A673 (cell line): ENCODE data around the gene ITGAV. TPM values are rescaled to one million over a fixed set of nuclear protein-coding genes. Genes with fewer than 3 reads are reported as not detected.
A peak's percentile ranks its signal among the peaks of the same experiment; 100 is the strongest.

Source experiments
- BruUV-seq: library from RNA; stranded (reverse); fragments of 400-500 nt; replicated peaks from 2 replicates; lab custom pipeline; 2021; lab: Mats Ljungman, UMichigan
- CTCF ChIA-PET: fragments of 300-600 bp; sonication (Branson Sonifier 250); formaldehyde crosslinking; loops from one replicate; lab custom pipeline; 2022; ENCODE audit warnings: antibody characterized with exemption; lab: Charles Lee
- POLR2A ChIA-PET: fragments of 300-600 bp; sonication (Branson Sonifier 250); formaldehyde crosslinking; loops from one replicate; lab custom pipeline; 2022; ENCODE audit warnings: antibody characterized with exemption; ENCODE audit not compliant: low non-redundant PET; lab: Charles Lee
- DNase-seq: peaks from one replicate; pipeline ENCODE4 v3.0.0-alpha.2; 2015; ENCODE audit warnings: low spot score
- H3K27ac ChIP-seq: fragments of 200-600 bp; sonication (generic); 2 replicates; pipeline ENCODE4 v1.5.1; 2016; ENCODE audit warnings: mixed run types, low read depth, mild to moderate bottlenecking, mixed read lengths, antibody characterized with exemption, low read length; ENCODE audit not compliant: poor library complexity, severe bottlenecking
- H3K27me3 ChIP-seq: fragments of 200-600 bp; sonication (generic); replicated peaks from 2 replicates; pipeline ENCODE4 v1.6.1; 2017; ENCODE audit warnings: mixed run types, low read depth, mild to moderate bottlenecking, mixed read lengths, antibody characterized with exemption, low read length; ENCODE audit not compliant: insufficient read depth, poor library complexity
- H3K36me3 ChIP-seq: fragments of 200-600 bp; sonication (generic); 2 replicates; pipeline ENCODE4 v1.6.1; 2016; ENCODE audit warnings: mixed run types, mild to moderate bottlenecking, mixed read lengths, antibody characterized with exemption, low read length; ENCODE audit not compliant: insufficient read depth, poor library complexity, severe bottlenecking
- H3K4me1 ChIP-seq: fragments of 200-600 bp; sonication (generic); 2 replicates; pipeline ENCODE4 v1.6.1; 2017; ENCODE audit warnings: mixed run types, mild to moderate bottlenecking, mixed read lengths, antibody characterized with exemption, low read length; ENCODE audit not compliant: insufficient read depth, poor library complexity, severe bottlenecking
- H3K4me3 ChIP-seq: fragments of 200-600 bp; sonication (generic); 2 replicates; pipeline ENCODE4 v1.5.1; 2016; ENCODE audit warnings: low read depth, mixed run types, mild to moderate bottlenecking, mixed read lengths, low read length; ENCODE audit not compliant: poor library complexity, severe bottlenecking
- H3K9me3 ChIP-seq: fragments of 200-600 bp; sonication (generic); 2 replicates; pipeline ENCODE4 v1.6.1; 2016; ENCODE audit warnings: mixed run types, low read depth, mild to moderate bottlenecking, mixed read lengths, antibody characterized with exemption, low read length; ENCODE audit not compliant: poor library complexity, severe bottlenecking
- EZH2 ChIP-seq: fragments of 200-600 bp; sonication (generic); IDR thresholded peaks from 2 replicates; pipeline ENCODE4 v1.6.1; 2017; ENCODE audit warnings: borderline replicate concordance, low read depth, mild to moderate bottlenecking, mixed read lengths, antibody characterized with exemption, low read length; ENCODE audit not compliant: poor library complexity, severe bottlenecking
- intact Hi-C: fragments of 100-400 bp; cut with micrococcal nuclease; formaldehyde crosslinking; loops from one replicate; pipeline ENCODE4 v1.10.0; 2022; ENCODE audit not compliant: unreplicated experiment
- total RNA-seq: library from RNA; stranded (reverse); gene quantifications from 2 replicates; pipeline ENCODE4 v1.2.3, GENCODE V29; 2021
- TF ChIP-seq, protein P1 (sequence below): fragments of 300-800, 200-600 bp; sonication (generic); conservative IDR thresholded peaks from 2 replicates; pipeline ENCODE4 v1.5.1; 2017; ENCODE audit warnings: low read depth, mild to moderate bottlenecking, antibody characterized with exemption, low read length, moderate library complexity, mixed read lengths

ITGAV gene
- total RNA-seq, 1 experiment from 2014 or later, result 28.4 TPM

- POLR2A ChIA-PET, result no interaction called here
- H3K27ac ChIP-seq, result no peak overlapping the region
- no peak overlapping the region for H3K4me3 ChIP-seq
- intact Hi-C loops, result no loop called here
- TF ChIP-seq EZH2, result no peak
- TF ChIP-seq, protein P1, sequence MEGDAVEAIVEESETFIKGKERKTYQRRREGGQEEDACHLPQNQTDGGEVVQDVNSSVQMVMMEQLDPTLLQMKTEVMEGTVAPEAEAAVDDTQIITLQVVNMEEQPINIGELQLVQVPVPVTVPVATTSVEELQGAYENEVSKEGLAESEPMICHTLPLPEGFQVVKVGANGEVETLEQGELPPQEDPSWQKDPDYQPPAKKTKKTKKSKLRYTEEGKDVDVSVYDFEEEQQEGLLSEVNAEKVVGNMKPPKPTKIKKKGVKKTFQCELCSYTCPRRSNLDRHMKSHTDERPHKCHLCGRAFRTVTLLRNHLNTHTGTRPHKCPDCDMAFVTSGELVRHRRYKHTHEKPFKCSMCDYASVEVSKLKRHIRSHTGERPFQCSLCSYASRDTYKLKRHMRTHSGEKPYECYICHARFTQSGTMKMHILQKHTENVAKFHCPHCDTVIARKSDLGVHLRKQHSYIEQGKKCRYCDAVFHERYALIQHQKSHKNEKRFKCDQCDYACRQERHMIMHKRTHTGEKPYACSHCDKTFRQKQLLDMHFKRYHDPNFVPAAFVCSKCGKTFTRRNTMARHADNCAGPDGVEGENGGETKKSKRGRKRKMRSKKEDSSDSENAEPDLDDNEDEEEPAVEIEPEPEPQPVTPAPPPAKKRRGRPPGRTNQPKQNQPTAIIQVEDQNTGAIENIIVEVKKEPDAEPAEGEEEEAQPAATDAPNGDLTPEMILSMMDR, result no peak
- no peak for DNase-seq
- CTCF ChIA-PET, result no interaction called here
- no peaks in the 10 kb centered on the region for H3K36me3 ChIP-seq
- peaks cover 4% of the 10 kb centered on the region for H3K4me1 ChIP-seq
- no peaks in the 10 kb centered on the region for H3K9me3 ChIP-seq
- no peaks in the 10 kb centered on the region for H3K27me3 ChIP-seq
- BruUV-seq, result no TSS peak
Observed at GRCh38 chr2:186716004-186716403, 126.1 kb downstream of the ITGAV start.

DNA sequence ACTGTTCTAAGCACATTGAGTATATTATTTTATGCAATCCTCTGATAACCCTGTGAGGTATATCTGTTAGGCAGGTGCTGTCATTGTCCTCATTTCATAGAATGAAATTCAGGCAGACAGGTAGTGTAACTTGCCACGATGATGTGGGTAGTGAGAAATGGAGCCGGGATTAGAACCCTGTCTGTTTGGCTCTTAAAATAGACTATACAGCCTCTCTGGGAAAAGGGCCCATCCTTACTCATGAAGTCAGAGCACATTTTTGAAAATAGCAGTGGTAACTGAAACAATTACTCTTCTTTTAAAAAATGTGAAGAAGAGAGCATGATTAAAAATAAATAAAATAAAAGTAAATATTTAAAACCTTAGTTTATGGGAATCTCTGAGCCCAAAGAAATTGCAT, 127.0 kb downstream of the ITGAV start:
- intact Hi-C loops, result no loop called here
- no peak for DNase-seq
- H3K27me3 ChIP-seq, result no peaks in the 10 kb centered on the region
- no peak overlapping the region for H3K27ac ChIP-seq
- no TSS peak for BruUV-seq
- H3K4me3 ChIP-seq, result no peak overlapping the region
- H3K4me1 ChIP-seq, result peaks cover 4% of the 10 kb centered on the region
- no peak for TF ChIP-seq EZH2
- TF ChIP-seq, protein P1, result no peak
- H3K9me3 ChIP-seq, result no peaks in the 10 kb centered on the region
- ChIA-PET CTCF (no interaction called here), POLR2A (no interaction called here)
- H3K36me3 ChIP-seq, result no peaks in the 10 kb centered on the region

DNA sequence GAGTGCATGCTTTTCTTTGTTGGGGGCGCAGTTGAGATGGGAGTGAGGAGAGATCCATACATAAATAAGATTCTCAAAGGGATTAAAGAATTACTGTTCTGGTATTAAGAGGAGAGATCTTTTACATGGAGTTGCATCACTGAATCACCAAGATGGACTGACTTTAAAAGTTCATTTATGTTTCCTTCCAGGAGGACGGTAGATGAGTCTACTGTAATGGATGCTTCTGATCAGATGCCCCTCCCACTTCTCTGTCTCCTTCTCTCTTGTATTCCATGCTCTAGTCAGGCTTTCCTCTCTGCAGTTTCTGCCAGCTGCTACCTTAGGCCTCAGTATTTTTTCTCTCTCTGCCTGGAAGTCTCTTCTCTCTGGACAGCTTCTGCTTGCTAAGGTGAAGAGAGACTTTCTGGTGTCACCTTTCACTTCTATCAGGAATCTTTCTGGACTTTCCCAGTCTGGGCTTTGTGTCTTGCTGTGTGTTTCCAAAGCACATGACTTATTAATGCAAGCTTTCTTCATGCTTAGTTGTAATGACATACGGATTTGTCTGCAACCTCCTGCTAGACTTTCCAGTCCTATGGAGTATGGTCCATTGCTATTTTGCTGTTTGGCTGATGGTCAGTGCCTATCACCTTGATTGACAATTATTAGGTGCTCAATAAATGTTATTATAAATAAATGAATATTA, 127.6 kb downstream of the ITGAV start:
- Histone ChIP-seq H3K4me3 (no peak overlapping the region), H3K9me3 (no peaks in the 10 kb centered on the region), H3K4me1 (peaks cover 4% of the 10 kb centered on the region), H3K27ac (no peak overlapping the region), H3K36me3 (no peaks in the 10 kb centered on the region), H3K27me3 (no peaks in the 10 kb centered on the region)
- no TSS peak for BruUV-seq
- peak; percentile 23 for DNase-seq
- POLR2A ChIA-PET, result interaction anchor here (0.6 kb wide), 1 partner anchor 145 kb away, joined by 3 read pairs; no protein-coding TSS in a partner anchor
- intact Hi-C loops, result no loop called here
- CTCF ChIA-PET, result no interaction called here
- no peak for TF ChIP-seq EZH2
- TF ChIP-seq, protein P1, result no peak
